RCC 7860 (cell line): ENCODE measurements around the gene LRRC26.

Source experiments
- DNase-seq: peaks from one replicate; pipeline ENCODE4 v3.0.0-alpha.2; 2015; ENCODE audit warnings: low spot score
- FAIRE-seq: peaks from 2 replicates; lab custom pipeline; 2012; peaks lifted over from hg19 to GRCh38; lab: Jason Lieb, UNC

The LRRC26 gene, protein sequence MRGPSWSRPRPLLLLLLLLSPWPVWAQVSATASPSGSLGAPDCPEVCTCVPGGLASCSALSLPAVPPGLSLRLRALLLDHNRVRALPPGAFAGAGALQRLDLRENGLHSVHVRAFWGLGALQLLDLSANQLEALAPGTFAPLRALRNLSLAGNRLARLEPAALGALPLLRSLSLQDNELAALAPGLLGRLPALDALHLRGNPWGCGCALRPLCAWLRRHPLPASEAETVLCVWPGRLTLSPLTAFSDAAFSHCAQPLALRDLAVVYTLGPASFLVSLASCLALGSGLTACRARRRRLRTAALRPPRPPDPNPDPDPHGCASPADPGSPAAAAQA

DNA sequence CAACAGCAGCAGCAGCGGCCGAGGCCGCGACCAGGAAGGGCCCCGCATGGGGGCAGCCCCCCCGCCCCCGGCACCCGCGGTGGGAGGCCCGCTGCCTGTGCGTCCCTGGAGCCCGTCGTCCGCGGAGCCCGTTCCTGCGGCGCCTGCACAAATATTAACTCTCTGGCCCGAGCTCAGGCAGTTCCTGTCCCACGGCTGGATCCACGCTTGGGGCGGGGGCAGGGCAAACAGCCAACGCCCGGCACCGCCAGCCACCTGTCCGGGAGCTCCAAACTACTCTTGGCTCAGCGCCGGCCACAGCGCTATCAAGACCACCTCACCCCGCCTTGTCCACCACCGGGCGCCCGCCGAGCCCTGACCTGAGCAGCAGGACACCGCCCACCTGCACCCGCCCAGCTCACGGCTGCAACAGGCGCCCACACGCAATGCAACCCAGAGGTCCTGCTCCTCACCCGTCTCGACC, at the start of gene LRRC26:
TSS of gene LRRC26 (minus strand) at position 156 of the 463 bp plus-strand sequence. CDS start at position 48, 108 bp downstream.
- FAIRE-seq, result no peak

DNA sequence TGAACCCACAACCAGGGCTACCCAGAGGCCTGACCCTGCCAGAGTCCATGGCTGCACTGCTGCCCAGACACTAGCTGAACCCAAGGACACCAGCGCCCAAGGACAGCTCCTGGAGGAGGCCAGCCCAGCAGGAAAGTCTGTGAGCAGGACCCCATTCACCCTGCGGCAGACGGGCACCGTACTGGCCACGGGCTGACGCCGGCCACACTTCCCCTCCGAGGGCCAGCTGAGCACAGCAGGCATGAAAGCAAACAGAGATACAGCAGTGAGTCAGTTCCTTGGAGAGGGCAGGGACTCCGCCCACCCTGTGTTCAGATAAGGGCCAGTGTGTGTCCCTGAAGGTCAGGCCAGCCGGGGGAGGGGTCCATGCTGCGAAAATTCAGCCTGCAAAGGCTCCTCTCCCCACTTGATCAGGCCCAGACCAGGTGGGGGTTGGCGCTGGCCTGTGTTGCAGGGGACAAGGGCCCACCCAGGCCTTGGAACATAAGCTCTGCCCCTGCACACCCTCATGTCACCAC, 49.0 kb upstream of the LRRC26 start:
- DNase-seq, result peak; percentile 82
- peak; percentile 62 for FAIRE-seq

More for the DNA sequence above, at the start of gene LRRC26:
- no peak for DNase-seq

DNA sequence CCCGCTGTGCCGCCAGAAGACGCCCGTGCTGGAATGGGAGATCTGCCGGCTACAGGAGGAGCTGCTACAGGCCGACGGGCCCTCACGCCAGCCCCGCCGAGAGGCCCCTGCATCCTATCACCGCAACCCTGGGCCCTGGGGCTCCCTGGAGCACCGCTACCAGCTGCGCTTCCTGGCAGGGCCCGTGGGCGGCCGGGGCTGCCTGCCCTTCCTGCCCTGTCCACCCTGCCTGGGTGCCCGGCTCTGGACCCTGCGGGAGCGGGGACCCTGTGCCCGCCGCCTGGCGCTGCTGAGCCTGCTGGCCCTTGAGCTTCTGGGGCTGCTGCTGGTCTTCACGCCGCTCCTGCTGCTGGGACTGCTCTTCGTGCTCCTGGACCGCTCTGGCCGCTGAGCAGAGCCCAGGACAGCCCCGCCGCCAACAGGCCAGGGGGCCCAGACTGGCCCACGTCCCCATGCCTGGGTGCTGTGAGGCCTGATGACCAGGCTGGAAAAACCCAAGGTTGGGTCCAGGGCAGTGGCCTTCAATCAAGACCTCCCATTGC, 48.4 kb upstream of the LRRC26 start:
- DNase-seq (no peak), FAIRE-seq (no peak)

DNA sequence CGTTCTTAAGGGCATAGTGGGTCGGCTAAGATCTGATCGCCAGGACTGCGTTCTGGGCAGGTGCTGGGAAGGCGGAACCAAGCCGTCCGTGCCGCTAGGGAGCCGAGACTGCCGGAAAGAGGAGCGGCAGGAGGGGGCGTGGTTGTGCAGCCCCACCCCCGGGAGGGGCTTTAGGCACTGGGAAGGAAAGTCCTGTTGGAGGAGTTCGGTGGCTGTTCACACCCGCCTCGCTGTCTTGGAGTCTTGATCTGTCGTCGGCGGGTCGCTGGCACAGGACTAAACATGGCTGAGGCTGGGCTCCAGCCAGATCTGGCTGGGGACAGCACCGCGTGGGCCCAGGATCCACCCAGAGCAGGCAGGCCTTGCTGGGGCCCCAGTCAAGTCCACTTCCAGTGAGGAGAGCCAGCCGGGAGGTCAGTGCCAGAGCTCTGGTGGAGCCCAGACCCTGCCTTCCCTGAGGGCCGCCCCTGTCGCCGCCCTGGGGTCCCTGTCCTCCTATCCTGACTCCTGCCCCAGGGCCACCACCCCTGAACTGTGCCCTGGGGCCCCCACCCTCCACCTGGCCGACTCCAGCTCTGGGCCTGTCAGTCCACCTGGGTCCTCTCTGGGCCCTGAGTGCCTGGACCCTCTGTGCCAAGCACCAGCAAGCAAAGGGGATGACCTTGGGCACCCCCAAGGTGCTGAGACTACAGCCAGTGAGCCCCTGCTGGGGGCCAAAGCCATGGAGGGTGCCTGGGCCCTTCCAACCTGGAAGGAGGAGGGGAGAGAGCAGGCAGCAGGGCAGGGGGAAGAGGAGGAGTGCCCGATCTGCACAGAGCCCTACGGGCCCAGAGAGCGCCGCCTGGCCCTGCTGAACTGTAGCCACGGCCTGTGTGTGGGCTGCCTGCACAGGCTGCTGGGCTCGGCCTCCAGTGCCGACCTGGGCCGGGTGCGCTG, 47.7 kb upstream of the LRRC26 start:
- no peak for DNase-seq

DNA sequence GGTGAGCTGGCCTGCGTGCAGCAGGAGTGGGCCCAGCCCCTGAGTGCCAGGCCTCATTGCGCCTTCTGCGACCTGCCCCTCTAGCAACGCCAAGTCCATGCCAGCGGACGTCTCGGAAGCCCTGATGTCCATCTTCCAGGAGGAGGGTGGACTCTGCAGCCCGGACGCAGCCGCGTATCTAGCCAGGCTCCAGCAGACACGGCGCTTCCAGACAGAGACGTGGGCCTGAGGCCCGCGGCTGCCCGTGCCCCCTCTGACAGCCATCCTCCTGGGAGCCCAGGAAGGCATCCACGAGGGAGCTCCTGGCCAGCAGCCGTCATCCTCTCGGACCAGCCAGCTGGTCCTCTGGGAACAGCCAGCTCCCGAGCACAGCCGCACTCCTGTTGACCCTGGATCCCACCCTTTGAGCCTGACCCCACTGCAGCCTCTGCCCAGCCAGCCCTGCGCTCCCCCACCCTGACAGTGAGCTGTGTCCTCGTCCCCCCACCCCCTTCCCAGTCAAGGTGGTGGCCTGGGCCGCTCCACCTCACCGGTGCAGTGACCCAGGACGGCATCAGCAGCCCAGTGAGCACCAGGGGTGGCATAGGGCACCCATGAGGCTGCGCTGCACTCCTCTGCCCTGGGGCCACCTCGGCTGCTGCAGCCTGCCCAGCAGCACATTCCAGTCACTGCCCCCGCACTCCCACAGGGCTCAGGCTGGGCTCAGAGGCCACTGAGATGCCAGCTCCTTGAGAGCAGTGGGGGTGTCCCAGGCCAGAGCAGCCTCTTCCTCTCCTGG, 46.5 kb upstream of the LRRC26 start:
- FAIRE-seq (no peak), DNase-seq (no peak)

More for the DNA sequence above, 47.7 kb upstream of the LRRC26 start:
- FAIRE-seq, result no peak

DNA sequence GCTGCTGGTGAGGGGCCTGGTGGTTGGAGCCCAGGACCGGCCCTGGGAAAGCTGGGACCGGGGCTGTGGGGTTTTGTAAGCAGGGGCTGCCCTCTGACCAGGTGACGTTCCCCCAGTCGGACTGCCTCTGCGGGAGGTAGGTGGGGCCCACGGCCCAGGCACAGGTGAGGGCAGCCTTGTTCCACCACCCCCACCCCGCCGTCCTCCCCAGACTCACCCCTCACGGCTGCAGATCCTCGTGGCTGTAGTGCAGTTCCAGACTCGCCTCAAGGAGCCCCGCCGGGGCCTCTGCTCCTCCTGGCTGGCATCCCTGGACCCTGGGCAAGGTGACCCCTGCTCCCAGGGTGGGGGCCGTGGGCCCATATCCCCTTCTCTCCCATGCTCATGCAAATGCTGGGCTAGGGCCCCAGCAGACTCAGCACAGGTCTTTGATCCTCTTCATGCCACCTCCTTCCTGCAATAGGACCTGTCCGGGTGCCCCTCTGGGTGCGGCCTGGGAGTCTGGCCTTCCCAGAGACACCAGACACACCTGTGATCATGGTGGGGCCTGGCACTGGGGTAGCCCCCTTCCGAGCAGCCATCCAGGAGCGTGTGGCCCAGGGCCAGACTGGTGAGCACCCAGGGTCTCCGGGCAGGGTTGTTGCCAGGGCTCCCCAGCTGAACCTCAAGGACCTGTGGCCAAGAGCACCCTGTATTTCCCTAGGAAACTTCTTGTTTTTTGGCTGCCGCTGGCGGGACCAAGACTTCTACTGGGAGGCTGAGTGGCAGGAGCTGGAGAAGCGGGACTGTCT, 45.5 kb upstream of the LRRC26 start:
- DNase-seq (no peak), FAIRE-seq (no peak)

DNA sequence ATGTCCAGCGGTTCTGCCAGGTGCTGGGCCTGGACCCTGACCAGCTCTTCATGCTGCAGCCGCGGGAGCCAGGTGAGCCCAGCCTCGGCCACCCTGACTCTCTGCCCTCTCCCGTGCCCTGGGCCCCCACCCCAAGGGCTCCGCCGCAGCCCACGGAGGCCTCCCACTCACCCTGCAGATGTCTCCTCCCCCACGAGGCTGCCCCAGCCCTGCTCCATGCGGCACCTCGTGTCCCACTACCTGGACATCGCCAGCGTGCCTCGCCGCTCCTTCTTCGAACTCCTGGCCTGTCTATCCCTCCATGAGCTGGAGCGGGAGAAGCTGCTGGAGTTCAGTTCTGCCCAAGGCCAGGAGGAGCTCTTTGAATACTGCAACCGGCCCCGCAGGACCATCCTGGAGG, 44.8 kb upstream of the LRRC26 start:
- FAIRE-seq, result no peak

DNA sequence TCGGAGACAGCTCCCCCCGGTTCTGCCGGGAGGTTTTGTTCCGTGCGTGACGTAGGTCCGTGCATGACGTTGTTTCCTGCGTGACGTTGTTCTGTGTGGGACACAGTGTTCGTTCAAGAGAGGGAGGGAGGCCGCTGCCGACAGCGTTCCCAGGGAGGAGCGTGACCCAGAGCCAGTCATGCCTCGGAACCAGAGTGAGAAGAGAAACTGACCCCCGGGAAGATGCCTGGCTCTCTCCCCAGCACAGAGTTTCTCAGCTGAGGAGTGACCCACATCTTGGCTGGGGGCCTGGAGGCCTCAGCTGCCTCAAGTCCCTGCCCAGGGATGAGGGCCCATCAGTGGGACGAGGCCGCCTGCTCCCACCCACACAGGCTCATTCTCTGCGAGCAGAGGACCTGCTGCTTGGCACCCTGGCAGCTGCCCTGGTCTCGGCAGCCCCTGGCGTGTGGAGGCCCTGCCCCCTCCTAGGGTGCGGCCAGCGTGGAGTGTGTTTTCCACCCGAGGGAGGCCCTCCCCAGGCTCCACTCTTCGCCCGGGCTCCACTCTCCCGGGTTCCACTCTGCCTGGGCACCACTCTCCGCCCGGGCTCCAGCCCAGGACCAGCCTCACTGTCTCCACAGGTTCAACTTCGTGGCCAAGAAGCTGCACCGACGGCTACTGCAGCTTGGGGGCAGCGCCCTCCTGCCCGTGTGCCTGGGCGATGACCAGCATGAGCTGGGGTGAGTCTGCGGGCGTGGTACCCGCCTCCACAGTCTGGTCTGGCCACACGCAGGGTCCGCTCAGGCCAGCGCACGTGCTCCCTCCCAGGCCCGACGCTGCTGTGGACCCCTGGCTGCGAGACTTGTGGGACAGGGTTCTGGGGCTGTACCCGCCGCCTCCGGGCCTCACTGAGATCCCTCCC, 43.6 kb upstream of the LRRC26 start:
- DNase-seq, result no peak
- FAIRE-seq, result no peak

More for the DNA sequence above, 44.8 kb upstream of the LRRC26 start:
- no peak for DNase-seq

DNA sequence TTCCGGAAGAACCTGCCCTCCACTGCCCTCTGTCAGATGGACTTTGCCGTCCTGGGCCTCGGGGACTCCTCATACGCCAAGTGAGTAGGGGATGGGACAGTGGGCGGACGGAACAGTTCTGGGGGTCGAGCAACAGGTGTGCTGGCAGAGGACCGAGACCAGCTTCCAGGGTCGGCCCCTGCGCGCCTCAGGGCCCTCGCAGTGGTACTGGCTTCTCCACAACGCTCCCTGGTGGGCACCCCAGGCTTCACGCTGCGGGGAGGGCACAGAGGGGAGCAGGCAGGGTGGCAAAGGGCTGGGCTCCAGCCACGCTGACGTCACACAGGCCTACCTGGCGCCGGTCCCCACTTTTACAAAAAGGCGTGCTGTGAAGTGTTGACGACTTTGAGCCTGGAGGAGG, 42.7 kb upstream of the LRRC26 start:
- DNase-seq (no peak), FAIRE-seq (no peak)

DNA sequence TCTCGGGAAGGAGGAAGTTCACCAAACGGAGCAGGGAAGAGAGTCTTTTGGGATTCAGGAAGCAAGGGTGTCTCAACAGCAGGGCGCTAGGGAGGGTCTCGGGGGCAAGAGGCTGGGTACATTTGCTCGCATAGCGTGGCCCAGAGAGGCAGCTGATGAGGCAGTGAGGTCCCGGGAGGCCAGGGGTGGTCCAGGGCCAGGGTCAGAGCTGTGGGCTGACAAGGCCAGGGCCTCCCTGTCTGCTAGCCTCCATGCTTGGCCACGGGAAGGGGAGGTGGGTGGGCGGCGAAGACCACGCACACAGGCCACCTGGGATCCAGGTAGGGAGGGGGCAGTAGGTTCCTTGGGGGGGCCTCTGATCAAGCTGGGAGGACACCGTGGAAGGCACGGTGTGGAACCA, 41.7 kb upstream of the LRRC26 start:
- FAIRE-seq (no peak), DNase-seq (no peak)

DNA sequence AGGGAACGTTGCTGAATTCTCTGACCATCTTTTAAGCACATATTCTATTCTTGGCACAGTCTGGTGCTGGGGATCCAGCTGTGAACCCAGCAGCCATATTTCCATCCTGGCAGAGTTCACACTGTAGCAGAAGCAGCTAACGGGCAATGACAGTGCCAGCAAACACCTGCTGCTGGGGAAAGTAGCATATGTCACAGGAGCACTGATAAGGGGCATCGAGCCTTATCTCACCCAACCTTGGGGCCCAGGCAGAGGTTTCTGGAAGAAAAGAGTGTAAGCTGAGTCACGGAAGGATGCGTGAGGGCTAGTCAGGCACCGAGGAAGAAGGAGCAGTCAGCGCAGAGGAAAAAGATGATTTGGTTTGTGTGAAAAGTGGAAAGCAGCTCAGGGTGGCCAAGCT, 36.8 kb upstream of the LRRC26 start:
- FAIRE-seq (no peak), DNase-seq (no peak)

DNA sequence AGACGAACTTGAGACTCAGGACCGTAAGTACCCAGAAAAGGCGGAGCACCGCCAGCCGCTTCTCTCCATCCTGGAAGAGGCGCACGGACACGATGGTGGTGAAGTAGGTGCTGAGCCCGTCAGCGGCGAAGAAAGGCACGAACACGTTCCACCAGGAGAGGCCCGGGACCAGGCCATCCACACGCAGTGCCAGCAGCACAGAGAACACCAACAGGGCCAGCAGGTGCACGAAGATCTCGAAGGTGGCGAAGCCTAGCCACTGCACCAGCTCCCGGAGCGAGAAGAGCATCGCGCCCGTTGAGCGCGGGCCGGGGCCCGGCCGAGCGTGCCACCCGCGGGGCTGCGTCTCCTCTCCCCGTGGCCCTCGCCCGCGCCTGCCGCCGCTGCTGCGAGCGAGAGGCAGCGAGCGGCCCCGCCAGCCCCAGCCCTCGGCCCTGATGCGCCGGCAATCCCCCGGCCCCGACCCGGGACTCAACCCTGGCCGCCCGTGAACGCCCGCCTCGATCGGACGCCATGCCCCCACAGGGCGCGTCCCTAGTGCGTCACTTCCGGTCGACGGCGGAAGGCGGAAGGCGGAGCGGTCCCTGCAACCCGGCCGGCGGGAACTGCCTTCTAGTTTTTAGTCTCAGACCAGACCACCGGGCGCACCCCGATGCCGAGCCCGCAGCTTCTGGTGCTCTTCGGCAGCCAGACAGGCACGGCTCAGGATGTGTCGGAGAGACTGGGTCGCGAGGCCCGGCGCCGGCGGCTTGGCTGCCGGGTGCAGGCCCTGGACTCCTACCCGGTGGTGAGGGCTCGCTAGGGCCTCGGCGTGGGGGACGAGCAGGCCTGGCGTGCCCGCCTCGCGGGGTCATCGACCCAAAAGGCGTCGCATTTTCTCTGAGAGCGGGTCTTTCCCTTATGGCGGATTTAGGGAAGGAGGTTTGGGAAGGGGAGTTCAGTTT, 35.5 kb upstream of the LRRC26 start, which contains the start of the genes NDOR1 and TMEM203:
TSS of gene NDOR1 (plus strand) at position 575 of the 944 bp plus-strand sequence. CDS start at position 653, 78 bp downstream.
TSS of gene TMEM203 (minus strand) at position 523 of the 944 bp plus-strand sequence. CDS start at position 289, 234 bp downstream.
- FAIRE-seq, result no peak
- peak; percentile 64 for DNase-seq

DNA sequence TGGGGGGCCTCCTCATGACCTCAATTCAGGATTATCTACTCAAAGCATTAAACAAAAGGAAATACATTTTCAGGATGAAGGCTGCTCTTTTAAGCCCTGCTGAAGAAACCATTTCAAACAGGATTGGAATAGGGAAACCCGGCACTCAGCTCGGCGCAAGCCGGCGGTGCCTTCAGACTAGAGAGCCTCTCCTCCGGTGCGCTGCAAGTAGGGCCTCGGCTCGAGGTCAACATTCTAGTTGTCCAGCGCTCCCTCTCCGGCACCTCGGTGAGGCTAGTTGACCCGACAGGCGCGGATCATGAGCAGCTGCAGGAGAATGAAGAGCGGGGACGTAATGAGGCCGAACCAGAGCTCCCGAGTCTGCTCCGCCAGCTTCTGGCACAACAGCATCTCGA, 34.9 kb upstream of the LRRC26 start:
- DNase-seq, result no peak
- no peak for FAIRE-seq

DNA sequence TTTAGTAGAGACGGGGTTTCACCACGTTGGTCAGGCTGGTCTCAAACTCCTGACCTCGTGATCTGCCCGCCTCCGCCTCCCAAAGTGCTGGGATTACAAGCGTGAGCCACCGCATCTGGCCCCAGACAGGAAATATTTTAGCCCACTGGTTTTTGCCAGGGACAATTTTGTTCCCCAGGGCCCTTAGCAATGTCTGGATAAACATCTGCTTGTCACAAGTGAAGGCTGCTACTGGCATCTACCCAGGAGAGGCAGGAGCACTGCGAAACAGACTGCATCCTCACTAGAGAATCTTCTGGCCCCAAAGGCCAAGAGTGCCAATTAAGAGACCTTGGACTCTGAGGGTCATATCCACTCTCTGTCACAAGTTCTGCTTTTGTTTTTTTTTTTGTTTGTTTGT, 33.1 kb upstream of the LRRC26 start:
- DNase-seq (no peak), FAIRE-seq (no peak)

DNA sequence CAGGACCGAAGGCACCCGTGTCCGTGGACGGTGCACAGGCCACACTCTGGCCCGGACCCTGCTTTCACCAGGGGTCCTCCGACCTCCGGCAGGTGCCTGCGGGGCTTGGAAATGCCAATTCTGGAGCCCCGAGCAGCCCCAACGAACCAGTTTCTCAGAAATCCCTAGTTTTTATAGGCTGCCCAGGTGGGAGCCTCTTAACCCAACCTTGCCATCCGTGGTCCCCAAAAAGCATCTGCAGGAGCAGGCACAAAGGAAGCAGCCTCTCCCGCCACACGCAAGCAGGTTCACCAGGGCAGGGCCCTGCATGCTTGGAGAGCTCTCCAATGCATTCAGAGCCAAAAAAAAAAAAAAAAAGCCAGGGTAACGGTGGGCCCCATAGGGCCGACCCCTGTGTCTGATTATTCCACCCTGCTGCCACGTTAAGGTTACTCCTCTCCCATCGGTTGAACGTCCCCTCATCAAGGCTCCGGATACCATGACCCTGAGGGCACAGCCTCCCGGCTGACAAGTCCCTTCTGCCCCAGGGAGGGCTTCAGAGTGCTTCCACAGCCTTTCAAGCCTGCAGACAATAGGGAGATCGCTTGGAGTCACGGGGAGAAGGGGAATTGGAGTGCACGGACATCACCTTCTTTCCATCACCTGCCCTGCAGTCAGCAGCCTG, 31.5 kb upstream of the LRRC26 start:
- FAIRE-seq, result no peak
- no peak for DNase-seq

DNA sequence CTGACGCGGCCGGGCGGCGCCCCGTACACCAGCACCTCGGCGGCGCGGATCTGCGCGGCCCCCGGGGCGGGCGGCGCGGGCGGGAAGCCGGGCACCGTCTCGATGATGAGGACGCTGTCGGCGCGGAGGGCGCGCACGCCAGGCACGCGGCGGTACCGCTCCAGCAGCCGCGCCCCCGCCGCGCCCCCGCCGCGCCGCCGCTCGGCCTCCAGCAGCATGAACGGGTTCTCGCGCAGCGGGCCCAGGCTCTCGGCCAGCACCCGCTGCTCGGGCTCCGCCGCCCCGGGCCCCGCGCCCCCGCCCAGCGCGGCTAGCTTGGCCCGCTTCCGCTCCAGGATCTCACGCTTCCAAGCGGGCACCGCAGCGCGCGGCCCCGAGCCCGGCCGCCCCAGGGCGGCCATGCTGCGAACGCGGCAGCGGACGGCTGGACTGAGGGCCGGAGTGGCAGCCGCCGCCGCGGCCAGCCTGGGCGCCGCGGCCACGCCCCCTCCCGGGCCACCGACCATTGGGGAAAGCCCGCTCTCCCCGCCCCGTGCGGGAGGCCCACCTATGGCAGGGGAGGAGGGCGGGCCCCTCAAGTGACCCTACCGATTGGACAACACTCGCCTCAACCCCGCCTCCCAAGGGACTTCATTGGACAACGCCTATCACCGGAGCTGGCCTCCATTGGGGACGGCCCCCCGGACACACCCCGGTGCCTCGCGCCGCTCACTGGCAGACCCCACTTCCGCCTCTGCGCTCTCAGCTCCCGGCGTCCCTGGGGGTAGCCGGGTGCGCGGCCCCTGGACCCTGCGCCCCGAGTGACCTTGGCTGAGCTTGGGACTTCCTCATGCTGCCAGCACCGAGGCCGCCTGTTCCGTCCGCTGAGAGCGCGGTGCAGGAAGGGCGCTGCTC, 30.7 kb upstream of the LRRC26 start, which contains the start of gene TPRN:
TSS of gene TPRN (minus strand) at position 431 of the 894 bp plus-strand sequence. CDS start at position 401, 30 bp downstream.
- FAIRE-seq (peak; percentile 83), DNase-seq (peak; percentile 97)
